ENCODE data around the gene GNA15. TPM values are rescaled to one million over a fixed set of nuclear protein-coding genes. Genes with fewer than 3 reads are reported as not detected.
"Not testable (repeated sequence)": the region's sequence is repeated elsewhere in the genome, so short reads cannot be mapped to it uniquely, and the experiment has no call there.

The GNA15 gene
- total RNA-seq, 1 donor from 2014 or later: 6.4 TPM

DNA sequence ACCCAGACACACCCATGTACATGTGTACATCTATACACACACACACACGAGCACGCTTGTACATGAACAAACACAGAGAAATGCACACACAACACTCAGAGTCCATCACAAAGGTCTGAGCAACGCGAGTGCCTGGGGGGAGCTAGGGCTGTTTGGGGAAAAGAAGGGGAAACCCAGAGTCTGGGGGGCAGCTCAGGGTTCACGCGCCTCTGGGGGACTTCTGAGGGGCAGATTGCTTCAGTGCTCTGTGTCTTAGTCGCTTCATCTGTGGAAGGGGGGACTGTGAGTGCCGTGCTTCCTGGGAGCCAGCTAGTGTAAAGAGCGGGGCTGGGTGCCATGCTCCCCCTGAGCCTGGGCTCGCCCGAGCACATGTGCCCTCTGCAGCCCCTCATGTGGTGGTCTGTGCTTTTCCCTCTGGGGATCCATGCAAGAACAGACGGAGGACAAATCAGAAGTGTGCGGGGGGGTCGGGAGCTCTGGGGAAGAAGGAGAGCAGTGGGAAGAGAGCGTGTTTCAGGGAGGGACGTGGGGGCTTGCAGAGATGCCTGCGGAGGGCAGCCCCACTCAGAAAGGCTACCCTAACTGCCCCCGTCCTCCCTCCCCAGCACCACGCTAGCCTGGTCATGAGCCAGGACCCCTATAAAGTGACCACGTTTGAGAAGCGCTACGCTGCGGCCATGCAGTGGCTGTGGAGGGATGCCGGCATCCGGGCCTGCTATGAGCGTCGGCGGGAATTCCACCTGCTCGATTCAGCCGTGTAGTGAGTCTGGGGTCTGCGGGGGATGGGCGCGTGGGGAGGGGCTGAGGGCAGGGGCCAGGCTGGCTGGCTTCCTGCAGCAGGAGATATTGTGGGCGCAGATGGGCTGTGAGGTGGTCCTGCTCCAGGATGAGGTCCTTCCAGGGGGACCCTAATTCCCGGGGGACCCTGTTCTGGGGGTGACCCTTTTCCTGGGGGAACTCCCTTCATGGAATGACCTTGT lies 14.0 kb downstream of the GNA15 start:
- DNase-seq (ENCODE audit: low spot score): no peak

DNA sequence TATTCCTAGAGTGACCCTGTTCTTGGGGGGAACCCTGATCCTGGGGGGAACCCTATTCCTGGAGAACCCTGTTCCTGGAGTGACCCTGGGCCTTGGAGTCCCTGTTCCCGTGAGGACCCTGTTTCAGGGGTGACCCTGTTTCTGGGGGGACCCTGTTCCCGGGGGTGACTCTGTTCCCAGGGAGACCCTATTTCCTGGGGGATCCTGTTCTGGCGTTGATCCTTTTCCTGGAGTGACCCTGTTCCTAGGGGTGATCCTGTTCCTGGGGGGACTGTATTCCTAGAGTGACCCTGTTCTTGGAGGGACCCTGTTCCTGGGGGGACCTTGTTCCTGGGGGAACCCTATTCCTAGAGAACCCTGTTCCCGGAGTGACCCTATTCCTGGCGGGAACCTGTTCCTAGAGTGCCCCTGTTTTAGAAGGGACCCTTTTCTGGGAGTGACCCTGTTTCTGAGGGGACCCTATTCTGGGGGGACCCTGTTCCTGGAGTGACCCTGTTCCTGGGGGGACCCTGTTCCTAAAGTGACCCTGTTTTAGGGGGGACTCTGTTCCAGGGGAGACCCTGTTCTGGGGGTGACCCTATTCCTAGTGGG lies 15.0 kb downstream of the GNA15 start:
- no peak for DNase-seq (ENCODE audit: low spot score)

DNA sequence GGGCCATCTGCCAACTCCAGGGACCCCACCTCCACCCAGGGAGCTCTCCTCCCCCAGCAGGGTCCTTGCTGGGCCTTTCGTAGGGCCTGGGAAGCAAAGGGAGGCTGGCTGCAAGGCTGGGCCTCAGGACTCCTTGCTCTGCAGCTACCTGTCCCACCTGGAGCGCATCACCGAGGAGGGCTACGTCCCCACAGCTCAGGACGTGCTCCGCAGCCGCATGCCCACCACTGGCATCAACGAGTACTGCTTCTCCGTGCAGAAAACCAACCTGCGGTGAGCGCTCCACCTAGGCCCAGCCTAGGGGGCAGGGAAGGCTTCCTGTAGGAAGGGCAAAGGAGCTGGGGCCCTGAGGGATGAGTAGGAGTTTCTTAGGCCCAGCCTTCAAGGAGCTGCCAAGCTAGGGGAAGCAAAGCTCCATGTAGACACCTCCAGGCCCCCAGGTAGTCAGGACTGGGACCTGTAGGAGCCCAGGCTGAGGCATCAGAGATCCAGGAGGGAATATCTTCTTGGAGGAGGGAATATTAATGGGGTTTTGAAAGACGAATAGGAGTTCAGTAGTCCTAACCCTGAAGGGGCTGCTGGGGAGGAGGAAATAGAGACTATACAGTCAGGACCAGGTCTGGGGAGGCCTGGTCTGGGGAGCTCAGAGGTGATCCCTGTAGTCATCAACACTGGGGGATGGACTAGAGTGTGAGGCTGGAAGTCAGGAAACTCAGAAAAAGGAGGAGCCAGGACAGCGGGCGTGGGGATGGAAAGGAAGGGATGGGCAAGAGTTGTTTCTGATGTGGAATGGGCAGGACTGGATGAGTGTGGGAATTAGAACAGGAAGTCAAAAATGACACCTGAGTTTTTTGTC lies 16.0 kb downstream of the GNA15 start:
- DNase-seq (ENCODE audit: low spot score): no peak

DNA sequence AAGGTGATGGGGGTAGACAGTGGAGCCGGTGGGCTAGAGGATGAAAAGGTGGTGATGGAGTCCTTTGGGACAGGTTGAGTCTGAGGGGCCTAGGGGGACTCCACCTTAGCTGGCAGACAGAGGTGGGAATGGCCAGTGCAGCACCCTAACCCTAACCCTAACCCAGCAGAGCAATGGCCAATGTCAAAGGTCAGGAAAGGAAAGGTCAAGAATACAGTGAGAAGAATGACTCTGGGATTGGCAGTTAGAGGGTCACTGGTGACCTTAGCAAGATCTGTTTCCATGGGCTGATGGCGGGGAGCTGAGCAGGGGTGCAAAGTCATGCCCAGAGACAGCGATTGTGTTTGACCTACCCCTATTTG lies 16.6 kb downstream of the GNA15 start:
- no peak for DNase-seq (ENCODE audit: low spot score)

DNA sequence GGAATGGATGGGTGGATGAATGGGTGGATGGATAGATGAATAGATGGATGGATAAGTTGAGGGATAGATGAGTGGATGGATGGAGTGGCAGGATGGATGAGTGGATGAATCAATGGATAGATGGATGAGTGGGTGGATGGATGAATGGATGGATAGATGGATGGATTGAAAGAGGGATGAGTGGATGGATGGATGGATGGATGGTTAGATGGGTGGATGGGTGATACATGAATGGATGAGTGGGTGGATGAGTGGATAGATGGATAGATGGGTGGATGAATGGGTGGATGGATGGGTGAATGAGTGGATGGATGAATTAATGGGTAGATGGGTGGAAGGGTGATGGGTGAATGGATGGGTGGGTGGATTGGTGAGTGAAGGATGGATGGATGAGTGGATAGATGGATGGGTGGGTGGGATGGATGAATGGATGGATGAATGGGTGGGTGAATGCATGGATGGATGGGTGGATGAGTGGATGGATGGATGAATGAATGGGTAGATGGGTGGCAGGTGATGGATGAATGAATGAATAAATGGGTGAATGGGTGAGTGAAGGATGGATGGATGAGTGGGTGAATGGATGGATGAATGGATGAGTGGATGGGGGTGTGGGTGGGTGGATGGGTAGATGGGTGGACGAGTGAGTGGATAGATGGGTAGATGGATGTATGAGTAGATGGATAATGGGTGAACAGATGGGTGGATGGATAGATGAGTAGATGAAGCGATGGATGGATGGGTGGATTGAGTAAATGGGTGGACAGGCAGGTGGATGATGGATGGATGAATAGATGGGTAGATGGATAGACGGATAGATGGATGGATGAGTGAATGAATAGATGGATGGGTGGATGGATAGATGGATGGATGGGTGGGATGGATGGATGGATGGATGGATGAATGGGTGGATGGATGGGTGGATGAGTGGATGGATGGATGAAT lies 17.7 kb downstream of the GNA15 start:
- DNase-seq (ENCODE audit: low spot score): no peak

DNA sequence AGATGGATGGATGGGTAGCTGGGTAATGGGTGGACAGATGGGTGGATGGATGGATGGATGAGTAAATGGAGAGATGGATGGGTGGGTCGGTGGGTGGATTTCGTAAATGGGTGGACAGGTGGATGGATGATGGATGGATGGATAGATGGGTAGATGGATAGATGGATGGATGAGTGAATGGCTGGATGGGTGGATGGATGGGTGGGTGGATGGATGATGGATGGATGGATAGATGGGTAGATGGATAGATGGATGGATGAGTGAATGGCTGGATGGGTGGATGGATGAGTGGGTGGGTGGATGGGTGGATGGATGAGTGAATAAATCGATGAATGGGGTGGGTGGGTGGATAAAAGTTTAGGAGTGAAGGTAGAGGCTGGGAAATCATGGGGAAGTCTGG lies 18.6 kb downstream of the GNA15 start:
- DNase-seq (ENCODE audit: low spot score): not testable (repeated sequence)

DNA sequence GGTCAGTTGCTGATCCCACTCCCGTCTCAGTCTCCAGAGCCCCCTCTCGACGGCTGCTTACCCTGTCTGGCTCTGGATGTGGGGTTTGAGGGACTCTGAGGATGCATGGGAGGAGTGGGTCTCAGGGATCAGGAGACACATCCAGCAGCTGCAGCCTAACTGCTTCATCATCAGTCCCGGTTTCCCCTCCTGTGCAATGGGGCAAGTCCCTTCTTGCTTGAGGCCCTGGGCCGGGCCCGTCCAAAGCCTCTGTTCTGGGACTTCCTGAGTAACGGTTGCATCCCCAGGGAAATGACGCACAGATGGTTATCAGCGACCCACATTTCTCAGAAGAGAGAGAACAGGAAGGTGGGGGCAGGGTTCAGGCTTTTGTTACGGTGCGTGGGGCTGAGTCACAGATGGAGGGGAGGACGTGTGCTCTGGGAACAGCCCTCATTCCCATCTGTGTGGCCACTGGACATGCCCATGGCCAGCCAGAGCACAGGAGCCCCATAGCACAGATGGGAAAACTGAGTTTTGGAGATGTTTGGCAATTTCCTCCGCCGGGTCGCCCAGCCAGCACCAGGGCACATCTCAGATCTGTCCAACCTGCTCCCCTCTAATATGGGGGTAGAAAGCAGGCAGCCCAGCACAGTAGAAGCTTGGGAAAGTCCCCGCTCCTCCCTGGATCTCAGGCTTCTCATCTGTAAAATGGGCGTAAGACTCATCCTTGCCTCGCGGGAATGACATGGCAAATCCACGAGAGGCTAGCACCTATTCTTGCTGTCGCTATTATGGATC lies 19.3 kb downstream of the GNA15 start:
- DNase-seq (ENCODE audit: low spot score): peak; percentile 73

DNA sequence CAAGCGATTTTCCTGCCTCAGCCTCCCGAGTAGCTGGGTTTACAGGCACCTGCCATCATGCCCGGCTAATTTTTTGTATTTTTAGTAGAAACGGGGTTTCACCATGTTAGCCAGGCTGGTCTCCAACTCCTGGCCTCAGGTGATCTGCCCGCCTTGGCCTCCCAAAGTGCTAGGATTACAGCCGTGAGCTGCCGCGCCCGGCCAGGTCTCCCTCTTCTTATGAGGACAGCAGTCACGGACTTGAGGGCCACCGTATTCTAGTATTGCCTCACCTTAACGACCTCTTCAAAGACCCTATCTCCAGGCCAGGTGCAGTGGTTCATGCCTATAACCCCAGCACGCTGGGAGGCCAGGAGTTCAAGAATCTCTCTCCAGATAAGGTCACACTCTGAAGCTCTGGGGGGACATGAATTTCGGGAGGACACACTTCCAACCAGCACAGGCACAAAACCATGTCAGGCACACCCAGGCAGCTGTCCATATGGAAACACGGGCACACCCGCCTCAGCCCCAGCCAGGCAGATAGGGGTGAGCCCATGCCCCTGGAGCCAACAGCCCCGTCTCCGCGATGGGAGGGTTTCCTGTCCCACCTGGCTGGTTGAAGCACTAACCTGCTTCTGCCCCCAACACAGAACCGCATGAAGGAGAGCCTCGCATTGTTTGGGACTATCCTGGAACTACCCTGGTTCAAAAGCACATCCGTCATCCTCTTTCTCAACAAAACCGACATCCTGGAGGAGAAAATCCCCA lies 21.4 kb downstream of the GNA15 start:
- no peak for DNase-seq (ENCODE audit: low spot score)

DNA sequence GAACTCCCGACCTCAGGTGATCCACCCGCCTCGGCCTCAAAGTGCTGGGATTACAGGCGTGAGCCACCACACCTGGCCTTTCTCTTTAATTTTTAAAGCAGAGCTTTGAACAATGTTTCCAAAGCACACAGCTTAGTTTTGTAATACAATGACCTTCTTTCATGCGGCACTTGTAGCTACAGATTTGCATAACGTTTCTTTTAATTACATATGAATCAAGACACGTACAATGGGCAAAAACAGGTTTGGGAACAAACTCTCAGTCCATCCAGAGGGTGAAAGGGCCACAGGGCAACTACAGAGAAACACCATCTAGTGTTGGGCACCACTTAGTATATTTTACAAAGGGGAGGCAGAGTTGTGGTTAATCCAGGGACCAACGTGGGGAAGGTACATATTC lies 23.7 kb downstream of the GNA15 start:
- no peak for DNase-seq (ENCODE audit: low spot score)

DNA sequence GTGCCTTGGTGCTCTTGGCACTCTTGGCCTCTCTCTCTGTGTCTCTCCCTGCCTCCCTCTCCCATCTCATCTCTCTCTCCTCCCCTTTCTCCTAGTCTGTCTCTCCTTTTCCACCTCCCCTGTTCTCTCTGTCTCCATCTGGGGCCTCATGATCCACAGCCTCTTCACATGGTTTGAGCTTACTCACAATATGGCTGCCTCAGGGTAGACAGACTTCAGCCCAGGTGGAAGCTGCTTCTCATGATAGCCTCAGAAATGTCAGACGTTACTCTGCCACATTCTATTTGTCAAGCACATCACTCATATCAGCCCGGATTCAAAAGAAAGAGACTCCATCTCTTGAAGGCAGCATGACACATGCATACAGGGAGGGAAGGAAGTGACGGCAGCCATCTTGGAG lies 24.4 kb downstream of the GNA15 start:
- no peak for DNase-seq (ENCODE audit: low spot score)

DNA sequence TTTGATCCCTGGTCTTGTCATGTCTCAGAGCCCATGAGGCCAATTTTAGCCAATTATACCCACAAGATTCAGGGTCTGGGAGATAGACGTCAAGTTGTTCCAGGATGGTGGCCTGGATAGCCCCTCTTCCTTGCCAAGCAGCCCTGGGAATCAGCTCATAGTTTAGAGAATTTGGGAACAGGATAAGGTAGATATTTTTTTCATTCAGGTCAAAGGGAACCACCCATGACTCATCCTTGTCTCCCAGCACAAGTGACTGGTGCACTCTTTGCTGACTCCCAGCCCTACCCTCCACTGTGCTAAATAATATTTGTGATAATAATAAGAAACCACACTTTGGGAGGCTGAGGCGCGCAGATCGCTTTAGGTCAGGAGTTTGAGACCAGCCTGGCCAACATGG lies 25.6 kb downstream of the GNA15 start:
- DNase-seq (ENCODE audit: low spot score): no peak

DNA sequence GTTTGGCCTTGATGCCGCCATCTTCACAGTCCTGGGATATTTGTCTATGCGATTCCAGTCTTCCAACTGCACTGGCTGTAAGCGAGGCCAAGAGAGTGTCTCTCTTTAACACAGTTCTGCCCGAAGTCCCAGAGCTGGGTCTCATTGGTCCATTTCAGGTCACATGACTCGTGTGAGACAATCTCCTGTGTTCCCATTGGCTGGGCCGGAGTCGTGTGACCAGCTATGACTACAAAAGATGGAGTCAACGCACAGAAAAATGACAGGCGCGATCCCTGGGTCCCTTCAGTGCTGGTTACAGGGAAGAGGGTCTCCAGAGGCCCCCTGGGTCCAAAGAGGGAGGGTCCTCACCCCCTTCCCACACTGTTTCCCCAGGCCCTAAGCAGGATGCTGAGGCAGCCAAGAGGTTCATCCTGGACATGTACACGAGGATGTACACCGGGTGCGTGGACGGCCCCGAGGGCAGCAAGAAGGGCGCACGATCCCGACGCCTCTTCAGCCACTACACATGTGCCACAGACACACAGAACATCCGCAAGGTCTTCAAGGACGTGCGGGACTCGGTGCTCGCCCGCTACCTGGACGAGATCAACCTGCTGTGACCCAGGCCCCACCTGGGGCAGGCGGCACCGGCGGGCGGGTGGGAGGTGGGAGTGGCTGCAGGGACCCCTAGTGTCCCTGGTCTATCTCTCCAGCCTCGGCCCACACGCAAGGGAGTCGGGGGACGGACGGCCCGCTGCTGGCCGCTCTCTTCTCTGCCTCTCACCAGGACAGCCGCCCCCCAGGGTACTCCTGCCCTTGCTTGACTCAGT lies 26.8 kb downstream of the GNA15 start:
- no peak for DNase-seq (ENCODE audit: low spot score)

DNA sequence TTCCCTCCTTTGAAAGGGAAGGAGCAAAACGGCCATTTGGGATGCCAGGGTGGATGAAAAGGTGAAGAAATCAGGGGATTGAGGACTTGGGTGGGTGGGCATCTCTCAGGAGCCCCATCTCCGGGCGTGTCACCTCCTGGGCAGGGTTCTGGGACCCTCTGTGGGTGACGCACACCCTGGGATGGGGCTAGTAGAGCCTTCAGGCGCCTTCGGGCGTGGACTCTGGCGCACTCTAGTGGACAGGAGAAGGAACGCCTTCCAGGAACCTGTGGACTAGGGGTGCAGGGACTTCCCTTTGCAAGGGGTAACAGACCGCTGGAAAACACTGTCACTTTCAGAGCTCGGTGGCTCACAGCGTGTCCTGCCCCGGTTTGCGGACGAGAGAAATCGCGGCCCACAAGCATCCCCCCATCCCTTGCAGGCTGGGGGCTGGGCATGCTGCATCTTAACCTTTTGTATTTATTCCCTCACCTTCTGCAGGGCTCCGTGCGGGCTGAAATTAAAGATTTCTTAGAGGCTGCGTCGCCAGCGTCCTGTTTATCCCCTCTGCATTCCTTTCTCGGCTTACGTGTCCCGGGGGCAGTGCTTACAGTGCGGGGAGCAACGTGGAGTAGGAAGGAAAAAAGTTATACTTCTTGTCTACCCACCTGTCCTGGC lies 27.5 kb downstream of the GNA15 start:
- no peak for DNase-seq (ENCODE audit: low spot score)

DNA sequence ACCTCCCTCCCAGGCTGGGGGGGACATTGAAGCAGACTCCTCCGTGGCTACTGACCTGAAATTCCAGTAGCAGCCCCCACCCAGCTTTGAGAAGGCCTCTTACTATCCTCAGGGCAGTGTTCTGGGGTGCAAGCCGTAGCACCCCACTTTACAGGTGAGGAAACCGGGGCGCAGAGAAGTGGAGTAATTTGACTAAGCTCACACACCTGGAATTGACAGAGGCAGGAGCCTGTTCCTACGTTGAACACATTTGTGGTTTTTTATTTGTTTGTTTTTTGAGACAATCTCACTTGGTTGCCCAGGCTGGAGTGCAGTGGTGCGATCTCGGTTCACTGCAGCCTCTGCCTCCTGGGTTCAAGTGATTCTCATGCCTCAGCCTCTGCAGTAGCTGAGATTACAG lies 28.1 kb downstream of the GNA15 start:
- DNase-seq (ENCODE audit: low spot score): no peak

DNA sequence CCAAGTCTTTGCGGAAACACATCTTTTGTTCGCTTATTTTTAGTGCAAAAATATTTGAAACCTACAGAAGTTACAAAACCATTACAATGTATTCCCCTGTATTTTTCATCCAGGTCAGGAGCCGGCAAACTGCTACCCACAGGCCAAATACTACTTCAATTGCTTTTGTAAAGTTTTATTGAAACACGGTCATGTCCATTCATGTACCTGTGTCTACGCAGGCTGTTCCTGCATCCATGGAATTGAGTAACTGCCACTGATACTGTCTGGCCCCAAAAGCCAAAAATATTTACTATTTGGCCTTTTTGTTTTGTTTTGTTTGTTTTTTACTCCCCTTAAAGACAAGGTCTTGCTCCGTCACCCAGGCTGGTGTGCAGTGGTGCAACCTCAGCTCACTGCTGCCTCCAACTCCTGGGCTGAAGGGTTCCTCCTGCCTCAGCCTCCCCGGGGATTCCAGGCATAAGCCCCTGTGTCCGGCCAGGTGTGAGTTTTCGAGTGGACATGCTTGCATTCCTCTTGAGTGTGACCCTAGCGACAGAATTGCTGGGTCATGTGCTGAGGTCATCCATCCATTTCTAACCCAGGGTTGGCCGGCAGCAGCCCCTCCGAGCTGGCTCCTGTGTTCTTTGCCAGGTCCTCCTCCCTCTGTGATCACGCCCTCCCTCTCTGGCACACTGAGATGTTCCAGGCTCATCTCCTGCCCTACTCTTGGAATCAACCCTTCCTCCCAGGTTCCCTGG lies 31.9 kb downstream of the GNA15 start:
- DNase-seq (ENCODE audit: low spot score): no peak

DNA sequence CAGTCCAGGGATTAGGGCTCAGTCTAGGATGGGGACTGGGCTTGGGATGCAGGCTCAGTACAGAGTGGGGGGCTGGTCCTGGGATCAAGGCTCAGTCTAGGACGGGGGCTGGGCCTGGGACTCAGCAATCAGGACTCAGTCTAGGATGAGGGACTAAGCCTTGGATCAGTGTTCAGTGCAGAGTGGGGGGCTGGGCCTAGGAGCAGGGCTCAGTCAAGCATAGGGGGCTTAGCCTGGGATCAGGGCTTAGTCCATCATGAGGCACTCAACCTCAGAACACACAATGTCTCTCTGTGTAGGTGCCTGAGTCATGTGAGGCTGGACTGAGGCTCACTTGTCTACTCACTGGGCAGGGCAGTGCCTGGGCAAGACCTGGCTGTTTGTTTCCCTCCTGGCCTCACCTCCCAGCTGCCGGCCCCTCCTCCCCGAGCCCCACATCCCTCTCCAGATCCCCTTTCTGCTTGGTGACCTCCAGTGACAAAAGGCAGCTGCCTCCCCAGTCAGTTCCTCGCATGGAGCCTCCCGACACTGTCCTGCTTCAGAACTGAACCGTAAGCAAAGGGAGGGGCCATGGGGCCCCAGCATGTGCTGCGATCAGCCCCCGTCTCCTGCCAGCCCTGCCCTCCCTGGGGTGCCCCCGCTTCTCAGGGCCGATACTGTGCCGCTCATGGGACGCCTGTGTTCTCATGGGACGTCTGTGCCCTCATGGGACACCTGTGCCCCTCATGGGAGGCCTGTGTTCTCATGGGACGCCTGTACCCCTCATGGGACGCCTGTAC lies 36.2 kb downstream of the GNA15 start:
- DNase-seq (ENCODE audit: low spot score): no peak

DNA sequence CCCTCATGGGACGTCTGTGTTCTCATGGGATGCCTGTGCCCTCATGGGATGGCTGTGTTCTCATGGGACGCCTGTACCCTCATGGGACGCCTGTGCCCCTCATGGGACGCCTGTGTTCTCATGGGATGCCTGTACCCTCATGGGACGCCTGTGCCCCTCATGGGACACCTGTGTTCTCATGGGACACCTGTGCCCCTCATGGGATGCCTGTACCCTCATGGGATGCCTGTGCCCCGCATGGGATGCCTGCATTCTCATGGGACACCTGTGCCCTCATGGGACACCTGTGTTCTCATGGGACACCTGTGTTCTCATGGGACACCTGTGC lies 36.8 kb downstream of the GNA15 start:
- not testable (repeated sequence) for DNase-seq (ENCODE audit: low spot score)

Data from mucosa of gallbladder (tissue), 1 donor.